Keratinocyte (primary cell): Measurements from ENCODE around the gene GSTCD. TPM values are rescaled to one million over a fixed set of nuclear protein-coding genes. Genes with fewer than 3 reads are reported as not detected.

Experiments used
- DNase-seq: peaks from one replicate; pipeline ENCODE4 v3.0.0-alpha.2; 2011; ENCODE audit warnings: low read depth, missing footprints, low spot score
- FAIRE-seq: peaks from 2 replicates; lab custom pipeline; 2011; peaks lifted over from hg19 to GRCh38; lab: Jason Lieb, UNC
- H2AFZ ChIP-seq: 2 replicates; pipeline ENCODE4 v1.6.0; 2012; ENCODE audit warnings: low read length, control low read depth, inconsistent platforms; ENCODE audit not compliant: control insufficient read depth
- H3K27ac ChIP-seq: 2 replicates; pipeline ENCODE4 v1.5.1; 2011; ENCODE audit warnings: low read length; ENCODE audit not compliant: control insufficient read depth, insufficient read depth
- H3K27me3 ChIP-seq: 3 replicates; pipeline ENCODE4 v1.6.0; 2011; ENCODE audit warnings: low read length; ENCODE audit not compliant: control insufficient read depth, insufficient read depth; ENCODE audit errors: extremely low read depth
- H3K36me3 ChIP-seq, 2 experiments: 2 replicates in 1 of 2; 3 replicates in 1 of 2; pipeline ENCODE4 v1.5.1; 2011; ENCODE audit warnings: low read length in 2 of 2, mild to moderate bottlenecking in 1 of 2; ENCODE audit not compliant: control insufficient read depth in 2 of 2, insufficient read depth in 2 of 2; ENCODE audit errors: extremely low read depth in 1 of 2
- H3K4me1 ChIP-seq: 3 replicates; pipeline ENCODE4 v1.5.1; 2011; ENCODE audit warnings: low read length; ENCODE audit not compliant: control insufficient read depth, insufficient read depth; ENCODE audit errors: extremely low read depth
- H3K4me2 ChIP-seq: 3 replicates; pipeline ENCODE4 v1.6.0; 2011; ENCODE audit warnings: low read depth, low read length; ENCODE audit not compliant: control insufficient read depth, insufficient read depth; ENCODE audit errors: extremely low read depth
- H3K4me3 ChIP-seq, 3 experiments: fragments of 200-600 bp in 1 of 3; sonication (generic) in 1 of 3; 2 replicates in 2 of 3; 3 replicates in 1 of 3; pipeline ENCODE4 v1.5.1; 2011 to 2016; ENCODE audit warnings: low read length in 3 of 3, mild to moderate bottlenecking in 3 of 3, control low read depth in 2 of 3, inconsistent platforms in 1 of 3, low read depth in 1 of 3, mixed read lengths in 1 of 3, mixed run types in 1 of 3, moderate library complexity in 1 of 3; ENCODE audit not compliant: control insufficient read depth in 2 of 3, insufficient read depth in 2 of 3; ENCODE audit errors: extremely low read depth in 1 of 3
- H3K79me2 ChIP-seq: 2 replicates; pipeline ENCODE4 v1.6.0; 2012; ENCODE audit warnings: low read length; ENCODE audit not compliant: control insufficient read depth, insufficient read depth
- H3K9ac ChIP-seq: 3 replicates; pipeline ENCODE4 v1.6.0; 2011; ENCODE audit warnings: low read length; ENCODE audit not compliant: control insufficient read depth, insufficient read depth; ENCODE audit errors: extremely low read depth
- H3K9me1 ChIP-seq: 3 replicates; pipeline ENCODE4 v1.6.0; 2011; ENCODE audit warnings: low read length; ENCODE audit not compliant: control insufficient read depth, insufficient read depth; ENCODE audit errors: extremely low read depth
- H3K9me3 ChIP-seq: 2 replicates; pipeline ENCODE4 v1.5.1; 2012; ENCODE audit warnings: low read depth, low read length; ENCODE audit not compliant: control insufficient read depth
- H4K20me1 ChIP-seq: 3 replicates; pipeline ENCODE4 v1.6.0; 2011; ENCODE audit warnings: low read length; ENCODE audit not compliant: control insufficient read depth, insufficient read depth; ENCODE audit errors: extremely low read depth
- EZH2 ChIP-seq: IDR thresholded peaks from one replicate; pipeline ENCODE4 v1.6.1; 2012; ENCODE audit warnings: inconsistent platforms, mild to moderate bottlenecking, low read length, moderate library complexity
- dilution Hi-C: fragments of 300-500 bp; cut with MboI; formaldehyde crosslinking; loops from one replicate; pipeline ENCODE4 v1.7.0; 2020; ENCODE audit warnings: low sequenced_read_pairs; ENCODE audit not compliant: extremely low pct_ligation_motif_present
- polyA plus RNA-seq, 5 experiments: library from polyadenylated mRNA; depleted of rRNA in 3 of 5; stranded (reverse) in 3 of 5; stranded (forward) in 1 of 5; unstranded in 1 of 5; fragments of >200 nt; gene quantifications; 1 replicate in 1 of 5; 2 replicates in 3 of 5; 3 replicates in 1 of 5; pipeline versions ENCODE4 v1.2.1 to v1.2.3, GENCODE V29; 2011 to 2012; ENCODE audit warnings: missing spikeins in 2 of 5, low read depth in 1 of 5, low replicate concordance in 1 of 5
- TF ChIP-seq, protein P1 (sequence below), 3 experiments: IDR thresholded peaks in 1 of 3; conservative IDR thresholded peaks in 1 of 3; optimal IDR thresholded peaks in 1 of 3; 2 replicates in 2 of 3; 3 replicates in 1 of 3; pipeline versions ENCODE3 to v1.5.1; 2011; ENCODE audit warnings: low read length in 3 of 3, mild to moderate bottlenecking in 3 of 3, moderate library complexity in 2 of 3, control low read depth in 1 of 3, inconsistent platforms in 1 of 3; ENCODE audit not compliant: insufficient read depth in 2 of 3; ENCODE audit errors: extremely low read depth in 1 of 3

GSTCD gene
- polyA plus RNA-seq, 1 donor (not counting 4 experiments of a cell fraction or from before 2014, with no cell fraction given): 23.2 TPM

DNA sequence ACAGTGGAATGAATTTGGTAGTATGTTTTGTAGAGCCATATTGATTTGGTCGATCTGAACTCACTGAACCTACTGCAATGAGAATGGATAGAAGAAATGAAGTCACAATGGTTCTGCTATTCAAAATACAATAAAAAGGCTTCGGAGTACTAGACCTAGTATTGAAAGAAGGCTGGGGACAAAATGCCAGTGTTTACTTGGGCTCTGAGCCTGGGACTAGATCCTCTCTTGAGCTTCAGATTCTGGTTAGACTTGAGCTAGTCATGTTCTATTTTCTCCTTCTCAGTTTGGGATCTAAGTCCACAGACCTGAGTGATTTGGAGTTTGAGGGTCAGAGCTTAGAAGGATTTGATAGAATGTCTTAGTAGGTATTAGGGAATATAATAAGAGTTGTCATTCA lies 10.0 kb upstream of the GSTCD start:
- Histone ChIP-seq H3K9ac (no peak overlapping the region), H4K20me1 (no peaks in the 10 kb centered on the region), H2AFZ (no peak overlapping the region), H3K9me1 (no peaks in the 10 kb centered on the region), H3K9me3 (no peaks in the 10 kb centered on the region), H3K27ac (no peak overlapping the region), H3K79me2 (peaks cover 16% of the 10 kb centered on the region), H3K27me3 (no peaks in the 10 kb centered on the region), H3K36me3 (peaks cover 0 to 3% of the 10 kb centered on the region in 2 experiments), H3K4me3 (no peak overlapping the region), H3K4me2 (no peak overlapping the region), H3K4me1 (no peaks in the 10 kb centered on the region)
- FAIRE-seq: no peak
- TF ChIP-seq, protein P1, sequence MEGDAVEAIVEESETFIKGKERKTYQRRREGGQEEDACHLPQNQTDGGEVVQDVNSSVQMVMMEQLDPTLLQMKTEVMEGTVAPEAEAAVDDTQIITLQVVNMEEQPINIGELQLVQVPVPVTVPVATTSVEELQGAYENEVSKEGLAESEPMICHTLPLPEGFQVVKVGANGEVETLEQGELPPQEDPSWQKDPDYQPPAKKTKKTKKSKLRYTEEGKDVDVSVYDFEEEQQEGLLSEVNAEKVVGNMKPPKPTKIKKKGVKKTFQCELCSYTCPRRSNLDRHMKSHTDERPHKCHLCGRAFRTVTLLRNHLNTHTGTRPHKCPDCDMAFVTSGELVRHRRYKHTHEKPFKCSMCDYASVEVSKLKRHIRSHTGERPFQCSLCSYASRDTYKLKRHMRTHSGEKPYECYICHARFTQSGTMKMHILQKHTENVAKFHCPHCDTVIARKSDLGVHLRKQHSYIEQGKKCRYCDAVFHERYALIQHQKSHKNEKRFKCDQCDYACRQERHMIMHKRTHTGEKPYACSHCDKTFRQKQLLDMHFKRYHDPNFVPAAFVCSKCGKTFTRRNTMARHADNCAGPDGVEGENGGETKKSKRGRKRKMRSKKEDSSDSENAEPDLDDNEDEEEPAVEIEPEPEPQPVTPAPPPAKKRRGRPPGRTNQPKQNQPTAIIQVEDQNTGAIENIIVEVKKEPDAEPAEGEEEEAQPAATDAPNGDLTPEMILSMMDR (optimal IDR thresholded peaks at IDR 0.05 in 1 of 3, IDR thresholded peaks at IDR 0.05 in 1 of 3, conservative IDR thresholded peaks at IDR 0.05 in 1 of 3; ENCODE audit: extremely low read depth in 1 of 3, insufficient read depth in 2 of 3, low read length in 3 of 3): no peak
- no peak for TF ChIP-seq EZH2
- no peak for DNase-seq
- dilution Hi-C loops: no loop called here

DNA sequence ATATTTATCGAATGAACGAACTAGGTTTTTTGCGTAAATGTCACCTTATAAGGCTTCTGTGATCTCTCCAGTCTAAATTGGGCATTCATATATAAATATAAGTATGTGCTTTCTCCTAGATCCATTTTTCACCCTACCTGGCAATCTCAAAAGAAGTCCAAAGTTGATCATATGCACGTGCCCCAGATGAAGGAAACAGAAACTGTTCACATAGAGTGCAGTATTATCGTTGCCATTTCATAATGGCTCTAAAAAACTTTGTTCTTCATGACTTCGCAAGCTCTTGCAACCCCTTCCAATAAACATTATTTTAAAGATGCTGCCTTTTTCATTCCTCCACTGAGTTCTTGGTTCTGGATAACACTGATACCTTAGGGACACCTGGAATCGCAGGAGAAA lies 803 bp upstream of the GSTCD start:
- FAIRE-seq (no peak), DNase-seq (no peak)
- no peaks in the 10 kb centered on the region for H3K9me3 ChIP-seq
- dilution Hi-C loops: no loop called here
- TF ChIP-seq EZH2: no peak
- TF ChIP-seq, protein P1 (optimal IDR thresholded peaks at IDR 0.05 in 1 of 3, IDR thresholded peaks at IDR 0.05 in 1 of 3, conservative IDR thresholded peaks at IDR 0.05 in 1 of 3; ENCODE audit: extremely low read depth in 1 of 3, insufficient read depth in 2 of 3, low read length in 3 of 3): no peak
- H2AFZ ChIP-seq: peak overlapping the region; percentile 98
- peaks cover 23% of the 10 kb centered on the region for H3K4me1 ChIP-seq
- no peaks in the 10 kb centered on the region for H4K20me1 ChIP-seq
- H3K4me3 ChIP-seq: peak overlapping the region; percentile 72 to 95 (median 89)
- H3K9me1 ChIP-seq: no peaks in the 10 kb centered on the region
- peak overlapping the region; percentile 92 for H3K27ac ChIP-seq
- H3K27me3 ChIP-seq: no peaks in the 10 kb centered on the region
- H3K9ac ChIP-seq: peak overlapping the region; percentile 96
- H3K79me2 ChIP-seq: peaks cover 91% of the 10 kb centered on the region
- peaks cover 0 to 3% of the 10 kb centered on the region in 2 experiments for H3K36me3 ChIP-seq
- H3K4me2 ChIP-seq: peak overlapping the region; percentile 87
